HG03354 (cell line): ENCODE measurements around the gene TMEM205.
"Not testable (repeated sequence)": the region's sequence is repeated elsewhere in the genome, so short reads cannot be mapped to it uniquely, and the experiment has no call there.

Experiments
- ATAC-seq: cut with Tn5 transposase; IDR thresholded peaks from one replicate; pipeline ENCODE4 v1.9.1; 2021; ENCODE audit warnings: mild to moderate bottlenecking; ENCODE audit not compliant: unreplicated experiment, poor library complexity, severe bottlenecking

Gene TMEM205

DNA sequence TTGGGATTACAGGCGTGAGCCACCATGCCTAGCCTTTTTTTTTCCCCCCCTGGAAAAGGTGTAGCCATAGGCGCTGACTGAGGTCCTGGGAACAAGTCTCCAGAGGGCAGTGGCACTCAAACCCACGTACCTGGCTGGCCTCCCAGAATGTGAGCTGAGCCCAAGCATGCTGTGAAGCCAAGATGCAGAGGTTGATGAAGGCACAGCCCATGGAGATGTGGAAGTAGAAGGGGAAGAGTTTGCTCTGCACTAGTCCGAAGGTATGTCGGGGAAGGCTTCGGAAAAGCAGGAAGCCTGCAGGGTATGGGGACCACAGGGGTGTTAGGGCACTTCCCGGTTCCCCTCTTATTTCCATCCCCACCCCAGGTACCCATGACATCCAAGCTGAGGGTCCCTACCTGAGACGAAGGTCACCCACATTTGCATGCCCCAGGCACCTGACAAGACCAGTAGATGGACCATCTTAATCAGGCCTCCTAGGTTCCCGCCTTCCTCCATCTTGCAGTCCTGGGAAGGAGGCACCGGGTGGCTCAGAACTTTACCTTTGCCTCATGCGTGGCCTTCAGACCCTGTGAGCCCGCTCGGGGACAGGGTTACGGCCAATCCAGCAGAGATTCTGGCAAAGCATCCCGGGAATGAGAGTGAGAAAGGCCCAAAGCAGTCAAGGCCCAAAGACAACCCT lies 805 bp downstream of the TMEM205 start:
- ATAC-seq: no peak

DNA sequence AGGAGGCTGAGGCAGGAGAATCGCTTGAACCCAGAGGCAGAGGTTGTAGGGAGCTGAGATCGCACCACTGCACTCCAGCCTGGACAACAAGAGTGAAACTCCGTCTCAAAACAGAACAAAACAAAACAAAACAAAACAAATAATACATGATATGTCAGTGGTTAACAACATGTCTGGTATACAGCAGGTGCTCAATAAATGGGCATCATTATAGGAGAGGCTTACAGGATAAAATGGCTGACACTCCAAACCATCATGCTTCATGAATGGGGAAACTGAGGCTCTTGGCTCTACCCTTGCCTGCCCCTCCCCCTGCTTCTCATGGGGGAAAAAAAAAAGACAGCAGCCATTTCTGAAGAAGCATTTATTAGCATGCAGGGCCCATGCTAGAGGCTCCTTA lies 3.6 kb downstream of the TMEM205 start:
- ATAC-seq: no peak

- ATAC-seq: not testable (repeated sequence)
Measured at GRCh38 chr19:11340099-11340467, 6.0 kb downstream of the TMEM205 start.

GRCh38 chr19:11339254-11340098 lies 6.6 kb downstream of the TMEM205 start, which contains the start of gene RAB3D:
RAB3D (minus strand) TSS chr19:11339657; CDS start chr19:11337399, 2,258 bp downstream.
- peak; percentile 56 for ATAC-seq

GRCh38 chr19:11338569-11339253 lies 7.4 kb downstream of the TMEM205 start:
- ATAC-seq: no peak

DNA sequence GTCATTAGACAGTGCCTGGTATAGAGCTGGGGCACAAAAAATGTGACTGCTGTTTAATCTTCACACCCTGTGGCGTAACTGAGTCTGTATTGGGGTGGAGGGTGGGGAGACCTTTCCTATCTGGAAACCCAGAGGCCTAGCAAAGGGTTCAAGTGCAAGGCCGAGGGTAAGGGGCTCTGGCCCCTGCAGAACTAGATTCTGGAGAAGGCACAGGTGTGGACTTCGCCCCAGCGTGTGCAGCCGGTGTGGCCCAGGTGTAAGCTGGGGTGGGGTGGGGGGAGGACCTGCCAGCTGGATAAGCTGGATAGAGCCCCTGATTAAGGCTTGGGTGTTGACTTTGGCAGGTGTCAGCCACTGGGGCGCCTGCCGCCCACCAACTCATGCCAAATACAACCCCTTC lies 7.9 kb downstream of the TMEM205 start:
- ATAC-seq: no peak

GRCh38 chr19:11337080-11337479 lies 9.0 kb downstream of the TMEM205 start:
- ATAC-seq: no peak

GRCh38 chr19:11335449-11336146 lies 10.5 kb downstream of the TMEM205 start:
- ATAC-seq: no peak

DNA sequence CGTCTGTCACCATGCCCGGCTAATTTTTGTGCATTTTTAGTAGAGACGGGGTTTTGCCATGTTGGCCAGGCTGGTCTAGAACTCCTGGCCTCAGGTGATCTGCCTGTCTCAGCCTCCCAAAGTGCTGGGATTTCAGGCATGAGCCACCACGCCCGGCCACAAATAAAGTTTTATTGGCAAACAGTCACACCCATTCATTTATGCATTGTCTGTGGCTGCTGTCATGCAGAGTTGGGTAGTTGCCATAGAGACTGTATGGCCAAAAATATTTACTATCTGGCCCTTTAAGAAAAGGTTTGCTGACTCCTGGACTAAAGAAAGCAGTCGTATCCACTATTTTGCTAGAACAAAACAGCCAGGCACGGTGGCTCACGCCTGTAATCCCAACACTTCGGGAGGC lies 12.2 kb downstream of the TMEM205 start:
- not testable (repeated sequence) for ATAC-seq

DNA sequence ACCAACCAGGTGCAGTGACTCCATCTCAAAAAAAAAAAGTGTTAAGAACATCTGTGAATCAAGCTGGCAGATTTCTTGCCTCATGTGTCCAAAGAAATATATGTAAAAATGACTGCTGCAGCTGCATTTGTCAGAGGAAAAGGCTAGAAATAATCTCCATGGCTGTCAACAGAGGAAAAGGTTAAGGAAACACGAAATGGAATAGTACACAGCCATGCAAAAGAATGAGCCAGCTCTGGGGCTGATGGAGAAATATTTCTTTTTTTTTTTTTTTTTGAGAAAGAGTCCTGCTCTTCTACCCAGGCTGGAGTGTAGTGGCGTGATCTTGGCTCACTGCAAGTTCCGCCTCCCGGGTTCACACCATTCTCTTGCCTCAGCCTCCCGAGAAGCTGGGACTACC lies 13.2 kb downstream of the TMEM205 start:
- ATAC-seq: no peak

DNA sequence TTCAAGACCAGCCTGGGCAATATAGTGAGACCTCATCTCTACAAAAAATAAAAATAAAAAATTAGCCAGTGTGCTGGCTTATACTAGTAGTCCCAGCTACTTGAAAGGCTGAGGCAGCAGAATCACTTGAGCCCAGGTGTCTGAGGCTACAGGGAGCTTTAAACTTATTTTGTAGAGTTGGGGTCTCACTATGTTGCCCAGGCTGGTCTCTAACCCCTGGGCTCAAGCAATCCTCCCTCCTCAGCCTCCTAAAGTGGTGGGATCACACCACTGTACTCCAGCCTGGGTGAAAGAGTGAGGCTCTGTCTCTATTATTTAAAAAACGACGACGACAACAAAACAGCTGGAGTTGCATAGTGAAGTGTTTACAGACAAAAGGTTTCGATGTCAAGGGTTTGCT lies 14.6 kb downstream of the TMEM205 start:
- no peak for ATAC-seq

DNA sequence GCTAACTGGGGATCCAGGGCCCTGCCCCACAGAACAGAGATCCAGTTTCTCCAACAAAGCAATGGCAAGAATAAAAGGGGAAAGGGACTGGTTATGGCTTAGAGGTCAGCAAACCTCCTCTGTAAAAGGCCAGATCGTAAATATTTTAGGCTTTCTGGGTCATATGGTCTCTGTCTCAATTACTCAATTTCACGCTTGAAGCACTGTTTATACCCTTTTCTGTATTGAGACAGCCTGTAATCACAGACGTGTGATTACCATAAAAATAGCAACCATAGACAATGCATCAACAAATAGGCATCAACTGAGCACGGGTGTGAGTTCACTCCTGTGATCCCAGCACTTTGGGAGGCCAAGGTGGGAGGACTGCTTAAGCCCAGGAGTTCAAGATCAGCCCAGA lies 15.9 kb downstream of the TMEM205 start:
- no peak for ATAC-seq

DNA sequence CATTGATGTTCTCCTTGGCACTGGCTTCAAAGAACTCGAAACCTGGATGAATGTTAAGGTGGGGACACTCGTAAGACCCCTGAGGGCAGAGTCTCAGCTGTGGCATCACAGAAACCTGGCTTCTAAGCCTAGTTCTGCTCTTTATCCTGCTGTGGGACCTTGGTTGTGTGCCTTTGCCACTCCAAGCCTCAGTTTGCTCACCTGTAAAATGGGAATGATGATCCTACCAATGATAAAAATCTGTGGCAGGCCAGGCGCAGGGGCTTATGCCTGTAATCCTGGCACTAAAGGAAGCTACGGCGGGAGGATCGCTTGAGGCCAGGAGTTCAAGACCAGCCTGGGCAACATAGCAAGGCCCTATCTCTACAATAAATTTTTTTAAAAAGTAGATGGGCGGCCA lies 20.5 kb downstream of the TMEM205 start:
- no peak for ATAC-seq

DNA sequence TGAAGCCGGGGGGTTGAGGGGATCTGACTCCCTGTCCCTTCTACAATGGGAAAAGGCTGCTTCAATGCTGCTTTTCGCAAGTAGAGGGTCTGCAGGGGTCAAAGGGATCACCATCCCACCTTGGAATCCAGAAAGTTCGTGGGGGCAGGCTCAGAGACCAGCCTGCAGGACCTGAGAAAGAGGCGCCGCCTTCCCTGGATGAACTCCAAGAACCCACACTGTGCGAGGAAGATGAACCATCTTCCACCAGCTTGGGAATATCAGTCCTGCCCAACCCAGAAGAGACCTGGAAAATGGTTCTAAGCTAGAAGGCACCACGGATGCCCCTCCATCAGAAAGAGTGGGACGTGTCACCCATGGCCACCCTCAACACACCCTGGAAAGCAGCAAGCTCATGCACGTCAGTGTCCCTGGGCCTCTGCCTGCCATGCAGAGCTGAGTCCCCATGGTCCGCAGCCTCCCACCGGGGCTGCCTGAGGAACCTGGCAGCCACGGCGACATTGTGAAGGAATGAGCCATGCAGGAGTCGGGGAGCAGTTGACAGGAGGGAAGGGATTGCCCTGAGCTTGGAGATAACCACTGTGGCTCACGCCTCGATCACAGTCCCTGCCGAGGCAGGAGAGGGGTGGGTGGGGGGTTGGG lies 21.2 kb downstream of the TMEM205 start:
- ATAC-seq: no peak

DNA sequence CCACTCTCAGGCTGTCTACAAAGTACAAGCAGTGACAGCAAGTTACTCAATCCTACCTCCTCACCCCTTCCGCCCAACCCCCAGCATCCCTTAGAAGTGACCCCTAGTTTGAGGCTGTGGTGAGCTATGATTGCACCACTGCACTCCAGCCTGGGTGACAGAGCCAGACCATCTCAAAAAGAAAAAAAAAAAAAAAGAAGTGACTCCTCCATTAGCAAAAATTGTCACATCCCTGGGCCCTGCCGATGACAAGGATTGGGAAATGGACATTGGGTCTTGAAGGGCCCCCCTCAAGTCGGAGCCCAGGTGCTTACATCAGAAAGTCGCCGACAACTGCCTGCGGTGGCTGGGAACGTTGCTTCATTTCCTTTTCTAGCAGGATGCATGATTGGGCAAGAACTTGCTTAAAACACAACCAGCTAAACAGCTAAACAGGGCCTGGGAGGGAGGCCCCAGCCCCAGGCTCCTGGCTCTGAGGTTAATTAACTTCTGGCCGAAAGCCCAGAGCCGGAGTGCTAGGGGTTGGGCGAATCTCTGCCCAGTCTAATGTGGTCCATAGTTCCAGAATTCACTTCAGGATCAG lies 21.9 kb downstream of the TMEM205 start:
- ATAC-seq: peak; percentile 65

DNA sequence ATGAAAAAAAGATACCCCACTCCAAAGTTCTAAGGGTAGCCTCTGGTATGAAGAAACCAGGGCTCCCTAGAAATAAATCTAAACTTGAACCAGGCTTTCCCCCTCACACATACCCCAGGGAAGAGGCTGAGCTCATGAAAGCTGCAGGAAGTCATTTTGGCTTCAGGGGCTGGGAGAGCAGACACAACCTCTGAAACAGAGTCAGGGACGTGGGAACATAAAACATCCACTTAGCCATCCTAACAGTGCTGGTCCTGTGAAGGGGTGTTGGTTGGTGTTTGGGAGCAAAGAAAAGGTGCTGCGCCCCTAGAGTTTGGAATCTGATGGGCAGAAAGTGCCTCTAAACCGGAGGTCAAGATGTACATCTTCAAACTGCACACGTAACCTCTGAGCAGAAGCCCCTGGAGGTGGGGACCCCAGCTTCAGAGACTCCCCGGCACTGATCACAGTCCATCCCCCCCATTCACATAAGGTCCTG lies 22.4 kb downstream of the TMEM205 start:
- ATAC-seq: no peak

- ATAC-seq: no peak
Measured at GRCh38 chr19:11322269-11323024, 23.6 kb downstream of the TMEM205 start.
